ENCODE measurements around the gene YIF1B.
"Not testable (repeated sequence)": the region's sequence is repeated elsewhere in the genome, so short reads cannot be mapped to it uniquely, and the experiment has no call there.

YIF1B gene

DNA sequence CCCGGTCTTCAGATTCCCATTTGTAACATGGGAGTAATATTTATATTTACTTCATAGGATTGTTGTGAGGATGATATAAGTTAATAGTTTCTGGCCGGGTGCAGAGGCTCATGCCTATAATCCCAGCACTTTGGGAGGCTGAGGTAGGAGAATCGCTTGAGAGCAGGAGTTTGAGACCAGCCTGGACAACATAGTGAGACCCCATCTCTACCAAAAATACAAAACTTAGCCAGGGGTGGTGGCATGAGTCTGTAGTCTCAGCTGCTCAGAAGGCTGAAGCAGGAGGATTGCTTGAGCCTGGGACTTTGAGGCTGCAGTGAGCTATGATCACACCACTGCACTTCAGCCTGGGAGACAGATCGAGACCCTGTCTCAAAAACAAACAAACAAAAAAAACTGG, 31.1 kb upstream of the YIF1B start:
- Mint-ChIP-seq H3K27ac (no peak overlapping the region), H3K4me1 (no peaks in the 10 kb centered on the region), H3K4me3 (no peak overlapping the region), H3K36me3 (no peaks in the 10 kb centered on the region), H3K27me3 (no peaks in the 10 kb centered on the region), H3K9me3 (no peaks in the 10 kb centered on the region)

- Mint-ChIP-seq H3K36me3 (no peaks in the 10 kb centered on the region), H3K9me3 (no peaks in the 10 kb centered on the region), H3K4me1 (peaks cover 13% of the 10 kb centered on the region), H3K27me3 (no peaks in the 10 kb centered on the region), H3K27ac (no peak overlapping the region), H3K4me3 (no peak overlapping the region)
Measured at GRCh38 chr19:38340927-38341326, 25.2 kb upstream of the YIF1B start.

GRCh38 chr19:38339011-38339410, 23.3 kb upstream of the YIF1B start:
- not testable (repeated sequence) for H3K27ac Mint-ChIP-seq
- peaks cover 13% of the 10 kb centered on the region for H3K4me1 Mint-ChIP-seq

DNA sequence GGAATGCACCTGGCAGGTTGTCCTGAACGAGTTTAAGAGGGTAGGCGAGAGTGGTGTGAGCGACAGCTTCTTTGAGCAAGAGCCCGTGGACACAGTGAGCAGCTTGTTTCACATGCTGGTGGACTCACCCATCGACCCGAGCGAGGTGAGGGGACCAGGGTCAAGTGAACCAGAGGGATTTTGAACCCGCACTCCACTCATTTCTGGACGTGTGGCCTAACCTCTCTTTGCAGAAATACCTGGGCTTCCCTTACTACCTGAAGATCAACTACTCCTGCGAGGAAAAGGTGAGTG, 21.6 kb upstream of the YIF1B start:
- H3K27ac Mint-ChIP-seq: peak overlapping the region; percentile 95
- H3K27me3 Mint-ChIP-seq: no peaks in the 10 kb centered on the region
- no peaks in the 10 kb centered on the region for H3K36me3 Mint-ChIP-seq
- H3K9me3 Mint-ChIP-seq: no peaks in the 10 kb centered on the region
- H3K4me3 Mint-ChIP-seq: peak overlapping the region; percentile 94
- peaks cover 13% of the 10 kb centered on the region for H3K4me1 Mint-ChIP-seq

More at GRCh38 chr19:38339011-38339410, 23.3 kb upstream of the YIF1B start:
- not testable (repeated sequence) for H3K36me3 Mint-ChIP-seq, H3K9me3 Mint-ChIP-seq, H3K27me3 Mint-ChIP-seq, H3K4me3 Mint-ChIP-seq

GRCh38 chr19:38336638-38337359, 21.1 kb upstream of the YIF1B start:
- Mint-ChIP-seq H3K9me3 (no peaks in the 10 kb centered on the region), H3K36me3 (no peaks in the 10 kb centered on the region), H3K4me1 (peaks cover 13% of the 10 kb centered on the region), H3K27ac (peak overlapping the region; percentile 95), H3K27me3 (no peaks in the 10 kb centered on the region), H3K4me3 (peak overlapping the region; percentile 94)

DNA sequence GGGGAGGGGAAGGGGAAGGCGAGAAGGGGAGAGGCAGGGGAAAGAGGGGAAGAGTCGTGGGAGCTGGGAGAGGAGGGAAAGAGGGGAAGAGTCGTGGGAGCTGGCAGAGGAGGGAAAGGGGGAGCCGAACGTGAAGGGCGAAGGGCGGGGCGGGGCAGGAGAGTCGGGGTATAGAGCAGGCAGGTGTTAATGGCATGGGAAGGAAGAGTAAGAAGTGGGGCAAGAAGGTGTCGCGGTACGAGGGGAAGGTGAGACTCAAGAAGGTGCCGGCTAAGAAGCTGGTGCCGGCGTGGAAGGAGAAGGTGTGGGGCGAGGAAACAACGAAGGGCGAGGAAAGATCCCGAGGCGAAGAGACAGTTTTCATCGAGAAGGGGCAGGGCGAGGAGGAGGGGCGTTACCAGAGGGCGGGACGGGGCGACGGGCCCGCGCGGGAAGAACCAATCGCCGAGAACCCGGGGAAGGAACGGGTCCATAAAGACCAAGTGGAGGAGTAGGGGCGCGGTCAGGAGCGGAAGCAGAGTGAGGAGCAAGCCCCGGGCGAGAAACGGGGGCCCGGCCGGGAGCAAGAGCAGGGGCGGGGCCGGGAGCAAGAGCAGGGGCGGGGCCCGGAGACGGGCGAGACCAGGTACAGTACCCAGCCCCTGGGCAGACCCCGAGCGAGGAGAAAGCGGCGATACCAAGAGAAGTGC, 20.3 kb upstream of the YIF1B start:
- Mint-ChIP-seq H3K4me1 (peaks cover 13% of the 10 kb centered on the region), H3K9me3 (no peaks in the 10 kb centered on the region), H3K4me3 (peak overlapping the region; percentile 94), H3K27ac (peak overlapping the region; percentile 95), H3K27me3 (no peaks in the 10 kb centered on the region), H3K36me3 (no peaks in the 10 kb centered on the region)

- H3K9me3 Mint-ChIP-seq: no peaks in the 10 kb centered on the region
- peaks cover 9% of the 10 kb centered on the region for H3K4me1 Mint-ChIP-seq
- H3K27me3 Mint-ChIP-seq: no peaks in the 10 kb centered on the region
- H3K27ac Mint-ChIP-seq: no peak overlapping the region
- no peak overlapping the region for H3K4me3 Mint-ChIP-seq
- H3K36me3 Mint-ChIP-seq: peaks cover 3% of the 10 kb centered on the region
Measured at GRCh38 chr19:38333245-38333644, 17.5 kb upstream of the YIF1B start.

- Mint-ChIP-seq H3K27me3 (no peaks in the 10 kb centered on the region), H3K27ac (no peak overlapping the region), H3K4me3 (no peak overlapping the region), H3K36me3 (peaks cover 7% of the 10 kb centered on the region), H3K9me3 (no peaks in the 10 kb centered on the region), H3K4me1 (peaks cover 2% of the 10 kb centered on the region)
Measured at GRCh38 chr19:38331728-38332127, 16.0 kb upstream of the YIF1B start.

GRCh38 chr19:38329651-38330050, 13.9 kb upstream of the YIF1B start:
- H3K36me3 Mint-ChIP-seq: peaks cover 9% of the 10 kb centered on the region
- H3K27me3 Mint-ChIP-seq: no peaks in the 10 kb centered on the region
- no peaks in the 10 kb centered on the region for H3K4me1 Mint-ChIP-seq
- H3K4me3 Mint-ChIP-seq: no peak overlapping the region
- H3K9me3 Mint-ChIP-seq: no peaks in the 10 kb centered on the region
- no peak overlapping the region for H3K27ac Mint-ChIP-seq

GRCh38 chr19:38326591-38326990, 10.8 kb upstream of the YIF1B start:
- peaks cover 8% of the 10 kb centered on the region for H3K4me1 Mint-ChIP-seq
- H3K27me3 Mint-ChIP-seq: no peaks in the 10 kb centered on the region
- H3K4me3 Mint-ChIP-seq: no peak overlapping the region
- no peaks in the 10 kb centered on the region for H3K9me3 Mint-ChIP-seq
- no peak overlapping the region for H3K27ac Mint-ChIP-seq
- H3K36me3 Mint-ChIP-seq: peaks cover 9% of the 10 kb centered on the region

DNA sequence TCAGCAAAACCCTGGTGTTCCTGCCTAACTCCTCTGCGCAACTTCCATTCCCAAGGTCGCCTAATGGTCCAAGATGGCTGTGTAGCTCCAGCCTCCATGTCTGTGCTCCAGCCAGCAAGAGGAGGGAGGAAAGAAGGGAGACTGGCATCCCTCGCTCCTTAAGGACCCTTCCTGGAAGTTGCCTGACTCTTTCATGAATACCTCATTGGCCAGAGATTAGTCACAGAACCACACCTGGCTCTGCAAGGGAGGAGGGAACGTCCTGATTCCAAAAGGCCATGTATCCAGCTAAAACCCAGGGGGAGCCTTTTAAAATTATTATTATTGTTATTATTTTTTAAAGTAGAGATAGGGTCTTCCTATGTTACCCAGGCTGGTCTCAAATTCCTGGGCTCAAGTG, 8.7 kb upstream of the YIF1B start:
- Mint-ChIP-seq H3K27ac (no peak overlapping the region), H3K4me1 (peaks cover 24% of the 10 kb centered on the region), H3K36me3 (peaks cover 9% of the 10 kb centered on the region), H3K4me3 (no peak overlapping the region), H3K9me3 (no peaks in the 10 kb centered on the region), H3K27me3 (no peaks in the 10 kb centered on the region)

- Mint-ChIP-seq H3K27ac (no peak overlapping the region), H3K36me3 (peaks cover 6% of the 10 kb centered on the region), H3K4me1 (peaks cover 34% of the 10 kb centered on the region), H3K4me3 (no peak overlapping the region), H3K27me3 (no peaks in the 10 kb centered on the region), H3K9me3 (no peaks in the 10 kb centered on the region)
Measured at GRCh38 chr19:38323291-38323690, 7.5 kb upstream of the YIF1B start.

DNA sequence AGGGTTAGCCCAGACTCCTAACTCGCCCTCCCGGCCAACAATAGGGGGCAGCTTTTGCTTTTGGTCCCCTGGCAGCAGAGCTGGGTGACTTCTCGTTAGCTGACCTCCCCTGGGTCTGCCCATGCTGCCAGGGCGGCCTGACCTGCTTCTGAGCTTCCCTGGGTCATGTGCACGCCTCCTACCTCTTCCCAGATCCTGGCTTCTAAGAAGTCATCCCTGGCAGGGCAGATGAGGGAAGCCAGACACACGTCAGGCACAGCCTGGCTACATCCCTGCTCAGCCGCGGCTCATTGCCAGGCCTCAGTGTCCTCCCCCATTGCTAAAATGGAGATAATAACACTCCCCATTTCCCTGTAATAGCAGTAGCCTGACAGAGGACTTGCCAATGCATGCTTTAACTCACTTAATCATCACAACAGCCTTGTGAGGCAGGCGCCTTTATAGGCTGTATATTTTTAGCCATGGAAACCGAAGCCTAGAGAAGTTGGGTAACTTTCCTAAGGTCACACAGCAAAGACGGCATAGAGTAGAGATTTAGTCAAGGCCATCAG, 6.0 kb upstream of the YIF1B start:
- H3K27ac Mint-ChIP-seq: no peak overlapping the region
- peaks cover 2% of the 10 kb centered on the region for H3K36me3 Mint-ChIP-seq
- no peaks in the 10 kb centered on the region for H3K9me3 Mint-ChIP-seq
- peaks cover 44% of the 10 kb centered on the region for H3K4me1 Mint-ChIP-seq
- no peaks in the 10 kb centered on the region for H3K27me3 Mint-ChIP-seq
- peak overlapping the region; percentile 87 for H3K4me3 Mint-ChIP-seq

DNA sequence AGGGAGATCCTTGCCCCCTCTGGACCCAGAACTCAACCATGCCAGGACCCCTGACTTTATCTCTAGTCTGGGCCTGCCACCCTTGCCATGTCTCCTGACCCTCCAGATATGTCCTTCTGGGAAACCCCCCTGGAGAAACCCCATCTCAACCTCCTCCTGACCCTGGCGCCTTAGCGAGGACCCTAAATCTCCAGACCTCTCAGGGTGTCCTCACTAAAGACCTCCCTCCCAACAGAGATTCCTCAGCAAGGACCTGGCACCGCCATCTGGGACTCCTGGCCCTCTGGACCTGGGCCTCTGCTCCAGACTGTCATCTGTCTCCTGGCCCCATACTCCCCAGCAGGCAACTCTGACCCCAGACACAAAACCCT, 5.2 kb upstream of the YIF1B start:
- Mint-ChIP-seq H3K36me3 (peaks cover 2% of the 10 kb centered on the region), H3K9me3 (no peaks in the 10 kb centered on the region), H3K27ac (no peak overlapping the region), H3K27me3 (no peaks in the 10 kb centered on the region), H3K4me3 (peak overlapping the region; percentile 87), H3K4me1 (peaks cover 51% of the 10 kb centered on the region)

GRCh38 chr19:38319421-38320258, 3.9 kb upstream of the YIF1B start, which contains the start of gene KCNK6:
Gene KCNK6 (plus strand): TSS chr19:38319845. CDS start chr19:38319951, 106 bp downstream.
- no peaks in the 10 kb centered on the region for H3K27me3 Mint-ChIP-seq
- peak within 1 kb of the TSS; percentile 51 for H3K27ac Mint-ChIP-seq
- H3K9me3 Mint-ChIP-seq: no peaks in the 10 kb centered on the region
- H3K36me3 Mint-ChIP-seq: no peaks in the 10 kb centered on the region
- peaks cover 55% of the 10 kb centered on the region for H3K4me1 Mint-ChIP-seq
- H3K4me3 Mint-ChIP-seq: peak within 1 kb of the TSS; percentile 87

- no peaks in the 10 kb centered on the region for H3K27me3 Mint-ChIP-seq
- no peaks in the 10 kb centered on the region for H3K9me3 Mint-ChIP-seq
- peak overlapping the region; percentile 87 for H3K4me3 Mint-ChIP-seq
- peaks cover 58% of the 10 kb centered on the region for H3K4me1 Mint-ChIP-seq
- H3K27ac Mint-ChIP-seq: no peak overlapping the region
- H3K36me3 Mint-ChIP-seq: no peaks in the 10 kb centered on the region
Measured at GRCh38 chr19:38318660-38319059, 2.9 kb upstream of the YIF1B start.
